Loucy (cell line): ENCODE data around the gene USP15.

Experiments used
- EZH2phosphoT487 ChIP-seq: fragments of 200-600 bp; IDR thresholded peaks from 2 replicates; pipeline ENCODE4 v1.6.1; 2018; ENCODE audit warnings: antibody characterized with exemption, mild to moderate bottlenecking, moderate library complexity, borderline replicate concordance
- TF ChIP-seq, protein P1 (sequence below): fragments of 200-600 bp; sonication (generic); conservative IDR thresholded peaks from 2 replicates; pipeline ENCODE4 v1.5.1; 2014; ENCODE audit warnings: mild to moderate bottlenecking, antibody characterized with exemption, low read length

DNA sequence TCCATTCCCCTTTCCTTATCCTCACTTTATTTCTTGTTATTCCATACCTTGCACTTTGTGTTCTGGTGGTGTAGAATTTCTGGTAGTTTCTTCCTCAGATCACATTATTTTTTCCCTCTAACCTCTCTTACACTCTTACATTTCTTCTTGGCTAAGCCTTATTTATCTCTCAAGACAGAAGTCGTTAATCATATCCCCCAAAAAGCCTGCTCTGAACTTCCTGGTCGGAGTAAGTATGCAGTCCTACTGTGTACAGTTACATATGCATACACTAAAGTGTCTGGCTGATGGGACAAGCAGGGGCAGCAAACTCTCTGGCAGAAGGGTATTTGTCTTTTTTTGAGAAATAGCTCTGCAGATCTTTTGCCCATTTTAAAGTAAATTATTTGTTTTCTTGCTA is 33.1 kb upstream of the USP15 start:
- TF ChIP-seq, protein P1, sequence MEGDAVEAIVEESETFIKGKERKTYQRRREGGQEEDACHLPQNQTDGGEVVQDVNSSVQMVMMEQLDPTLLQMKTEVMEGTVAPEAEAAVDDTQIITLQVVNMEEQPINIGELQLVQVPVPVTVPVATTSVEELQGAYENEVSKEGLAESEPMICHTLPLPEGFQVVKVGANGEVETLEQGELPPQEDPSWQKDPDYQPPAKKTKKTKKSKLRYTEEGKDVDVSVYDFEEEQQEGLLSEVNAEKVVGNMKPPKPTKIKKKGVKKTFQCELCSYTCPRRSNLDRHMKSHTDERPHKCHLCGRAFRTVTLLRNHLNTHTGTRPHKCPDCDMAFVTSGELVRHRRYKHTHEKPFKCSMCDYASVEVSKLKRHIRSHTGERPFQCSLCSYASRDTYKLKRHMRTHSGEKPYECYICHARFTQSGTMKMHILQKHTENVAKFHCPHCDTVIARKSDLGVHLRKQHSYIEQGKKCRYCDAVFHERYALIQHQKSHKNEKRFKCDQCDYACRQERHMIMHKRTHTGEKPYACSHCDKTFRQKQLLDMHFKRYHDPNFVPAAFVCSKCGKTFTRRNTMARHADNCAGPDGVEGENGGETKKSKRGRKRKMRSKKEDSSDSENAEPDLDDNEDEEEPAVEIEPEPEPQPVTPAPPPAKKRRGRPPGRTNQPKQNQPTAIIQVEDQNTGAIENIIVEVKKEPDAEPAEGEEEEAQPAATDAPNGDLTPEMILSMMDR: no peak
- TF ChIP-seq EZH2phosphoT487: no peak
